ENCODE results near the gene SGK1. TPM values are rescaled to one million over a fixed set of nuclear protein-coding genes. Genes with fewer than 3 reads are reported as not detected.

SGK1 gene
- total RNA-seq, 1 experiment from 2014 or later, result 7.8 TPM

- Histone ChIP-seq H2BK20ac (ENCODE audit: low read depth, low read length, poor library complexity, severe bottlenecking) (no peak overlapping the region), H4K8ac (replicated peaks; ENCODE audit: insufficient read length, low read depth, low read length) (no peak overlapping the region), H3K79me2 (ENCODE audit: insufficient read depth, low read length) (no peaks in the 10 kb centered on the region), H2BK120ac (ENCODE audit: low read depth, low read length, poor library complexity, severe bottlenecking) (no peak overlapping the region), H3K4ac (ENCODE audit: low read depth, low read length) (no peak overlapping the region), H3K27ac (ENCODE audit: insufficient read length, low read depth, low read length) (no peak overlapping the region), H2AK5ac (ENCODE audit: insufficient read length, low read length) (no peak overlapping the region), H3K4me1 (ENCODE audit: insufficient read depth, low read length) (peaks cover 3% of the 10 kb centered on the region; the same call in 1 of the 2 replicates), H3K9me3 (ENCODE audit: control insufficient read depth, low read depth, low read length) (no peaks in the 10 kb centered on the region), H4K5ac (ENCODE audit: insufficient read length, low read depth, low read length) (no peak overlapping the region), H3K4me2 (ENCODE audit: insufficient read depth, insufficient read length, low read length) (no peak overlapping the region), H3K9ac (ENCODE audit: extremely low read depth, insufficient read length, low read length) (no peak overlapping the region), H2BK12ac (ENCODE audit: insufficient read length, low read depth, low read length) (no peak overlapping the region), H3K56ac (ENCODE audit: insufficient read length, low read depth, low read length) (no peak overlapping the region), H3K23ac (ENCODE audit: insufficient read length, low read depth, low read length) (no peak overlapping the region), H2AFZ (ENCODE audit: low read length) (no peak overlapping the region), H3K79me1 (ENCODE audit: insufficient read depth, low read depth, low read length, poor library complexity, severe bottlenecking) (no peaks in the 10 kb centered on the region), H4K20me1 (ENCODE audit: control insufficient read depth, insufficient read depth, insufficient read length) (no peaks in the 10 kb centered on the region), H3K23me2 (ENCODE audit: insufficient read length, low read depth, low read length, poor library complexity, severe bottlenecking) (no peaks in the 10 kb centered on the region), H2BK5ac (ENCODE audit: insufficient read length, low read length) (no peak overlapping the region), H3K18ac (ENCODE audit: insufficient read length, low read depth, low read length) (no peak overlapping the region), H4K91ac (ENCODE audit: insufficient read length, low read depth, low read length) (no peak overlapping the region), H3T11ph (ENCODE audit: low read length) (no peak overlapping the region), H3K27me3 (ENCODE audit: insufficient read depth, low read length) (no peaks in the 10 kb centered on the region), H2BK15ac (ENCODE audit: low read depth, low read length) (no peak overlapping the region), H3K14ac (ENCODE audit: insufficient read depth, low read length) (no peak overlapping the region)
- 100% methylated on average over 2 of the region's 5 CpGs for WGBS (ENCODE audit: extremely low coverage, insufficient read length, low lambda C conversion rate)
- Mint-ChIP-seq H3K4me1 (peaks cover 8 to 18% of the 10 kb centered on the region in 2 experiments), H3K4me3 (no peak overlapping the region), H3K27ac (peak overlapping the region in 1 of 3 experiments; percentile 0; a peak in 3 of 7 replicates), H3K36me3 (ENCODE audit: insufficient read depth in 1 of 3, low read depth in 3 of 3) (no peaks in the 10 kb centered on the region; a peak in 1 of 7 replicates), H3K27me3 (ENCODE audit: low read depth) (peaks cover 2% of the 10 kb centered on the region; the same call in 1 of the 2 replicates), H3K9me3 (no peaks in the 10 kb centered on the region)
- DNase-seq, result no peak
- TF ChIP-seq CTCF (conservative IDR thresholded peaks at IDR 0.05), result no peak
Measured at GRCh38 chr6:134272374-134272773, 45.5 kb downstream of the SGK1 start.
